H9 (cell line): ENCODE data around the gene SSBP1. TPM values are rescaled to one million over a fixed set of nuclear protein-coding genes. Genes with fewer than 3 reads are reported as not detected.

Experiments used
- DNase-seq: peaks from one replicate; pipeline ENCODE4 v3.0.0-alpha.2; 2017
- H2AFZ ChIP-seq: one replicate; pipeline ENCODE4 v1.6.1; 2013; ENCODE audit warnings: mild to moderate bottlenecking, low read length, control low read depth, moderate library complexity
- H2AK5ac ChIP-seq: 2 replicates; pipeline ENCODE4 v1.6.1; 2013; ENCODE audit warnings: low read length, control low read depth, mixed read lengths; ENCODE audit not compliant: insufficient read length
- H2BK120ac ChIP-seq: one replicate; pipeline ENCODE4 v1.6.1; 2013; ENCODE audit warnings: low read depth, mild to moderate bottlenecking, low read length, control low read depth, inconsistent platforms; ENCODE audit not compliant: poor library complexity, severe bottlenecking
- H2BK12ac ChIP-seq: 2 replicates; pipeline ENCODE4 v1.6.1; 2013; ENCODE audit warnings: low read length, control low read depth, mixed read lengths, low read depth; ENCODE audit not compliant: insufficient read length
- H2BK15ac ChIP-seq: 2 replicates; pipeline ENCODE4 v1.6.1; 2013; ENCODE audit warnings: low read depth, low read length, control low read depth
- H2BK20ac ChIP-seq: one replicate; pipeline ENCODE4 v1.6.1; 2013; ENCODE audit warnings: low read depth, mild to moderate bottlenecking, low read length, control low read depth, inconsistent platforms; ENCODE audit not compliant: poor library complexity, severe bottlenecking
- H2BK5ac ChIP-seq: 2 replicates; pipeline ENCODE4 v1.6.1; 2013; ENCODE audit warnings: low read length, control low read depth, mixed read lengths; ENCODE audit not compliant: insufficient read length
- H3K14ac ChIP-seq: 2 replicates; pipeline ENCODE4 v1.6.1; 2013; ENCODE audit warnings: low read length, control low read depth; ENCODE audit not compliant: insufficient read depth
- H3K18ac ChIP-seq: 2 replicates; pipeline ENCODE4 v1.6.1; 2013; ENCODE audit warnings: low read depth, mild to moderate bottlenecking, mixed read lengths, low read length, control low read depth; ENCODE audit not compliant: insufficient read length
- H3K23ac ChIP-seq: 2 replicates; pipeline ENCODE4 v1.6.1; 2013; ENCODE audit warnings: low read length, control low read depth, mixed read lengths, low read depth; ENCODE audit not compliant: insufficient read length
- H3K23me2 ChIP-seq: 2 replicates; pipeline ENCODE4 v1.6.1; 2013; ENCODE audit warnings: low read depth, mild to moderate bottlenecking, mixed read lengths, low read length, control low read depth; ENCODE audit not compliant: insufficient read length, poor library complexity, severe bottlenecking
- H3K27ac ChIP-seq: 2 replicates; pipeline ENCODE4 v1.5.1; 2013; ENCODE audit warnings: low read length, control low read depth, mixed read lengths, low read depth; ENCODE audit not compliant: insufficient read length
- H3K27me3 ChIP-seq: 2 replicates; pipeline ENCODE4 v1.6.1; 2013; ENCODE audit warnings: low read length, control low read depth, inconsistent platforms; ENCODE audit not compliant: insufficient read depth
- H3K4ac ChIP-seq: 2 replicates; pipeline ENCODE4 v1.6.1; 2013; ENCODE audit warnings: low read depth, mild to moderate bottlenecking, control low read depth, inconsistent platforms, low read length, moderate library complexity
- H3K4me1 ChIP-seq: 2 replicates; pipeline ENCODE4 v1.6.1; 2013; ENCODE audit warnings: low read length, control low read depth, inconsistent platforms; ENCODE audit not compliant: insufficient read depth
- H3K4me2 ChIP-seq: 2 replicates; pipeline ENCODE4 v1.6.1; 2013; ENCODE audit warnings: low read length, control low read depth, mixed read lengths; ENCODE audit not compliant: insufficient read length, insufficient read depth
- H3K56ac ChIP-seq: 2 replicates; pipeline ENCODE4 v1.6.1; 2013; ENCODE audit warnings: low read depth, mild to moderate bottlenecking, mixed read lengths, low read length, control low read depth; ENCODE audit not compliant: insufficient read length
- H3K79me1 ChIP-seq: 2 replicates; pipeline ENCODE4 v1.6.1; 2013; ENCODE audit warnings: low read depth, mild to moderate bottlenecking, moderate library complexity, low read length, control low read depth, inconsistent platforms; ENCODE audit not compliant: insufficient read depth, poor library complexity, severe bottlenecking
- H3K79me2 ChIP-seq: 2 replicates; pipeline ENCODE4 v1.6.1; 2013; ENCODE audit warnings: low read length, control low read depth, inconsistent platforms; ENCODE audit not compliant: insufficient read depth
- H3K9ac ChIP-seq: 2 replicates; pipeline ENCODE4 v1.6.1; 2013; ENCODE audit warnings: low read length, control low read depth, mixed read lengths; ENCODE audit not compliant: insufficient read length; ENCODE audit errors: extremely low read depth
- H3K9me3 ChIP-seq: one replicate; pipeline ENCODE4 v1.6.1; 2013; ENCODE audit warnings: low read depth, low read length, inconsistent platforms; ENCODE audit not compliant: control insufficient read depth
- H3T11ph ChIP-seq: one replicate; pipeline ENCODE4 v1.6.1; 2013; ENCODE audit warnings: mild to moderate bottlenecking, low read length, control low read depth, inconsistent platforms
- H4K20me1 ChIP-seq: one replicate; pipeline ENCODE4 v1.6.1; 2013; ENCODE audit not compliant: control insufficient read depth, insufficient read length, insufficient read depth
- H4K5ac ChIP-seq: 2 replicates; pipeline ENCODE4 v1.6.1; 2013; ENCODE audit warnings: low read depth, mild to moderate bottlenecking, mixed read lengths, low read length, control low read depth; ENCODE audit not compliant: insufficient read length
- H4K8ac ChIP-seq: replicated peaks from 2 replicates; pipeline ENCODE4 v1.6.1; 2013; ENCODE audit warnings: low read length, control low read depth, mixed read lengths, low read depth; ENCODE audit not compliant: insufficient read length
- H4K91ac ChIP-seq: 2 replicates; pipeline ENCODE4 v1.6.1; 2013; ENCODE audit warnings: low read depth, mild to moderate bottlenecking, moderate library complexity, mixed read lengths, low read length, control low read depth; ENCODE audit not compliant: insufficient read length
- H3K27ac Mint-ChIP-seq, 3 experiments: 2 replicates in 2 of 3; 3 replicates in 1 of 3; pipeline ENCODE4 v1.8.0; 2020 to 2021; ENCODE audit warnings: mixed read lengths in 3 of 3, mild to moderate bottlenecking in 1 of 3, moderate library complexity in 1 of 3
- H3K27me3 Mint-ChIP-seq: 2 replicates; pipeline ENCODE4 v1.8.0; 2021; ENCODE audit warnings: low read depth, mild to moderate bottlenecking, moderate library complexity, mixed read lengths
- H3K36me3 Mint-ChIP-seq, 3 experiments: 2 replicates in 2 of 3; 3 replicates in 1 of 3; pipeline ENCODE4 v1.8.0; 2020 to 2021; ENCODE audit warnings: low read depth in 3 of 3, mixed read lengths in 3 of 3; ENCODE audit not compliant: insufficient read depth in 1 of 3
- H3K4me1 Mint-ChIP-seq, 2 experiments: 2 replicates each; pipeline ENCODE4 v1.8.0; 2020; ENCODE audit warnings: mixed read lengths in 2 of 2
- H3K4me3 Mint-ChIP-seq, 2 experiments: 2 replicates in 1 of 2; 3 replicates in 1 of 2; pipeline ENCODE4 v1.8.0; 2020 to 2021; ENCODE audit warnings: mild to moderate bottlenecking in 2 of 2, mixed read lengths in 2 of 2, moderate library complexity in 1 of 2
- H3K9me3 Mint-ChIP-seq, 2 experiments: 2 replicates in 1 of 2; 3 replicates in 1 of 2; pipeline ENCODE4 v1.8.0; 2020; ENCODE audit warnings: mild to moderate bottlenecking in 2 of 2, mixed read lengths in 2 of 2, moderate library complexity in 1 of 2
- WGBS: extraction: QIAGEN DNeasy Blood & Tissue Kit; methylation state at CpG from one replicate; pipeline ENCODE4 v1.1.7; 2013; ENCODE audit warnings: missing lambda C conversion rate, low lambda C conversion rate, mixed read lengths; ENCODE audit not compliant: insufficient read length; ENCODE audit errors: extremely low coverage; 5-methylcytosine and 5-hydroxymethylcytosine counted together
- total RNA-seq: library from RNA; stranded (reverse); gene quantifications from 2 replicates; pipeline ENCODE4 v1.2.1, GENCODE V29; 2021
- TF ChIP-seq, protein P1 (sequence below): fragments of 200-600 bp; sonication (generic); conservative IDR thresholded peaks from 3 replicates; pipeline ENCODE4 v1.8.0; 2021; ENCODE audit warnings: antibody characterized with exemption, mild to moderate bottlenecking

Gene SSBP1
- total RNA-seq, 1 experiment from 2014 or later: 266 TPM

- Histone ChIP-seq H3K9ac (no peak within 1 kb of the TSS), H3K4me2 (peak within 1 kb of the TSS; percentile 89), H4K20me1 (no peaks in the 10 kb centered on the region), H4K8ac (no peak within 1 kb of the TSS), H3K4ac (no peak within 1 kb of the TSS), H3K18ac (no peak within 1 kb of the TSS), H4K91ac (no peak within 1 kb of the TSS), H3K56ac (no peak within 1 kb of the TSS), H2BK12ac (no peak within 1 kb of the TSS), H3K23me2 (peaks cover 5% of the 10 kb centered on the region), H2BK15ac (no peak within 1 kb of the TSS), H3K4me1 (peaks cover 4% of the 10 kb centered on the region), H2BK5ac (no peak within 1 kb of the TSS), H3K79me2 (no peaks in the 10 kb centered on the region), H3T11ph (no peak within 1 kb of the TSS), H2BK20ac (no peak within 1 kb of the TSS), H2AFZ (peak within 1 kb of the TSS; percentile 74), H2BK120ac (no peak within 1 kb of the TSS), H3K27me3 (peaks cover 2% of the 10 kb centered on the region; the same call in 1 of the 2 replicates), H3K27ac (no peak within 1 kb of the TSS), H3K79me1 (no peaks in the 10 kb centered on the region), H3K9me3 (no peaks in the 10 kb centered on the region), H3K14ac (no peak within 1 kb of the TSS), H2AK5ac (no peak within 1 kb of the TSS), H4K5ac (no peak within 1 kb of the TSS), H3K23ac (no peak within 1 kb of the TSS)
- Mint-ChIP-seq H3K9me3 (no peaks in the 10 kb centered on the region), H3K27ac (peak within 1 kb of the TSS in 1 of 3 experiments; percentile 59; a peak in 1 of 7 replicates), H3K4me1 (peaks cover 60% of the 10 kb centered on the region in 2 experiments), H3K4me3 (peak within 1 kb of the TSS; percentile 79 to 87), H3K36me3 (no peaks in the 10 kb centered on the region), H3K27me3 (peaks cover 23% of the 10 kb centered on the region)
- no peak for DNase-seq
- TF ChIP-seq, protein P1, sequence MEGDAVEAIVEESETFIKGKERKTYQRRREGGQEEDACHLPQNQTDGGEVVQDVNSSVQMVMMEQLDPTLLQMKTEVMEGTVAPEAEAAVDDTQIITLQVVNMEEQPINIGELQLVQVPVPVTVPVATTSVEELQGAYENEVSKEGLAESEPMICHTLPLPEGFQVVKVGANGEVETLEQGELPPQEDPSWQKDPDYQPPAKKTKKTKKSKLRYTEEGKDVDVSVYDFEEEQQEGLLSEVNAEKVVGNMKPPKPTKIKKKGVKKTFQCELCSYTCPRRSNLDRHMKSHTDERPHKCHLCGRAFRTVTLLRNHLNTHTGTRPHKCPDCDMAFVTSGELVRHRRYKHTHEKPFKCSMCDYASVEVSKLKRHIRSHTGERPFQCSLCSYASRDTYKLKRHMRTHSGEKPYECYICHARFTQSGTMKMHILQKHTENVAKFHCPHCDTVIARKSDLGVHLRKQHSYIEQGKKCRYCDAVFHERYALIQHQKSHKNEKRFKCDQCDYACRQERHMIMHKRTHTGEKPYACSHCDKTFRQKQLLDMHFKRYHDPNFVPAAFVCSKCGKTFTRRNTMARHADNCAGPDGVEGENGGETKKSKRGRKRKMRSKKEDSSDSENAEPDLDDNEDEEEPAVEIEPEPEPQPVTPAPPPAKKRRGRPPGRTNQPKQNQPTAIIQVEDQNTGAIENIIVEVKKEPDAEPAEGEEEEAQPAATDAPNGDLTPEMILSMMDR: no peak
- WGBS: no CpG with 5 or more reads among the region's 62 CpGs
Measured at GRCh38 chr7:141702047-141702567, 36.1 kb upstream of the SSBP1 start, which contains the start of gene DENND11. TSS of gene DENND11 (minus strand) at chr7:141702166. CDS start at chr7:141702153, 13 bp downstream.
